Hindlimb muscle (tissue), 1 donor: Measurements from ENCODE around the gene FAM98C. TPM values are rescaled to one million over a fixed set of nuclear protein-coding genes. Genes with fewer than 3 reads are reported as not detected.
"Not testable (repeated sequence)": the region's sequence is repeated elsewhere in the genome, so short reads cannot be mapped to it uniquely, and the experiment has no call there.

ENCODE experiments used
- DNase-seq: peaks from one replicate; pipeline ENCODE4 v3.0.0-alpha.2; 2013
- polyA plus RNA-seq: library from polyadenylated mRNA; unstranded; fragments of 120-200 nt; gene quantifications from one replicate; pipeline ENCODE4 v1.2.1, GENCODE V29; 2013; ENCODE audit not compliant: insufficient read length

FAM98C gene
- polyA plus RNA-seq, 1 donor = 13.3 TPM

GRCh38 chr19:38399081-38399480 is 3.8 kb upstream of the FAM98C start:
- no peak for DNase-seq

GRCh38 chr19:38399537-38399936 is 3.4 kb upstream of the FAM98C start:
- DNase-seq = no peak

- no peak for DNase-seq
Observed at GRCh38 chr19:38400361-38400760, 2.5 kb upstream of the FAM98C start.

- DNase-seq = no peak
Observed at GRCh38 chr19:38401148-38401547, 1.7 kb upstream of the FAM98C start.

GRCh38 chr19:38402623-38402966 is 298 bp upstream of the FAM98C start:
- no peak for DNase-seq

GRCh38 chr19:38404858-38405257 is 2.0 kb downstream of the FAM98C start:
- no peak for DNase-seq

GRCh38 chr19:38405276-38405675 is 2.4 kb downstream of the FAM98C start:
- no peak for DNase-seq

GRCh38 chr19:38409631-38410133 is 6.8 kb downstream of the FAM98C start:
- DNase-seq = peak; percentile 74

- DNase-seq = not testable (repeated sequence)
Observed at GRCh38 chr19:38410407-38410806, 7.5 kb downstream of the FAM98C start.

- no peak for DNase-seq
Observed at GRCh38 chr19:38411041-38411712, 8.3 kb downstream of the FAM98C start.

- DNase-seq = not testable (repeated sequence)
Observed at GRCh38 chr19:38411898-38412297, 9.0 kb downstream of the FAM98C start.

GRCh38 chr19:38412491-38412890 is 9.6 kb downstream of the FAM98C start:
- DNase-seq = no peak

- DNase-seq = no peak
Observed at GRCh38 chr19:38412961-38413360, 10.1 kb downstream of the FAM98C start.

GRCh38 chr19:38413416-38413815 is 10.5 kb downstream of the FAM98C start:
- no peak for DNase-seq

- no peak for DNase-seq
Observed at GRCh38 chr19:38417146-38417543, 14.3 kb downstream of the FAM98C start.

- DNase-seq = no peak
Observed at GRCh38 chr19:38417544-38418506, 14.9 kb downstream of the FAM98C start.

GRCh38 chr19:38420935-38421334 is 18.0 kb downstream of the FAM98C start:
- no peak for DNase-seq

- no peak for DNase-seq
Observed at GRCh38 chr19:38421856-38422255, 19.0 kb downstream of the FAM98C start.

GRCh38 chr19:38422438-38422837 is 19.5 kb downstream of the FAM98C start:
- DNase-seq = no peak

- no peak for DNase-seq
Observed at GRCh38 chr19:38424272-38424671, 21.4 kb downstream of the FAM98C start.

GRCh38 chr19:38425222-38425809 is 22.4 kb downstream of the FAM98C start:
- no peak for DNase-seq

GRCh38 chr19:38425810-38426466 is 23.0 kb downstream of the FAM98C start, which contains the start of gene RASGRP4:
RASGRP4 (minus strand) TSS chr19:38426219; CDS start chr19:38426091, 128 bp downstream.
- no peak for DNase-seq
